ENCODE results near the gene ARGLU1.

ARGLU1 gene

DNA sequence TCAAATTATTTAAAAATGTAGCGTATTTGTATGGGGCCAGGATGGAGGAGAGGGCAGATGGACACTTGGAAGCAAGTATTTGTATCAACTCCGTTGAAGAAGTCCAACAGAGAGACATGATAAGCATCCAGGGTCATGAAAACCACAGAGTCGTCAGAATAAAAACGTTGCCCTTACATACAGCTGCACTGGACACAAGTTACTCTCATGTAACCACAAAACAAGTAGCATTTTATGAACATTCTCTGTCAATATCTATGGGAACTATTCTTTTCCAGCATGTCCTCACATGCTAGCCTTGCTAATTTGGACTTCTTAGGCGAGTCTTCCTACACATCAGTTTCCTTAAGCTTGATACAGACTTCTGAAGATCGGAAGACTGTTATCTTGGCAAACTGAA lies 67.5 kb downstream of the ARGLU1 start:
- DNase-seq (ENCODE audit: low spot score), result no peak

DNA sequence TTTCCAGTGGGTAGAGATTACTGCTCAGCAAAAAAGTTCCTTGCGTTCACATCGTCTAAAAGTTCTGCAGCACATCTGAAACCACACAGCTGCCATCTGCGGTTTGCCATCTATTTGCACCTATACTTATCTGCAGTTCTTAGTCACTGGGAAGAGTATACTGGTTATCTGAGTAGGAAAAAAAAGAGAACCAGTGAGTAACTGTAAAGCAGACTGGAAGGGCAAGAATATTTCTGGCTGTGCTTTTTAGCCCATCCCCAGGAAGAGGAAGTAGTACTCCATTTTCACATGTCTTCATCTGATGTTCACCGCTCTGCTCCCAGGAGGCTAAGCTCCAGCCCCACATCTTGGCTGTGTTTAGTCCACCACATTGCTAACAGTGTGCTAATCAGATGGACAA lies 68.0 kb downstream of the ARGLU1 start:
- DNase-seq (ENCODE audit: low spot score), result peak; percentile 29

DNA sequence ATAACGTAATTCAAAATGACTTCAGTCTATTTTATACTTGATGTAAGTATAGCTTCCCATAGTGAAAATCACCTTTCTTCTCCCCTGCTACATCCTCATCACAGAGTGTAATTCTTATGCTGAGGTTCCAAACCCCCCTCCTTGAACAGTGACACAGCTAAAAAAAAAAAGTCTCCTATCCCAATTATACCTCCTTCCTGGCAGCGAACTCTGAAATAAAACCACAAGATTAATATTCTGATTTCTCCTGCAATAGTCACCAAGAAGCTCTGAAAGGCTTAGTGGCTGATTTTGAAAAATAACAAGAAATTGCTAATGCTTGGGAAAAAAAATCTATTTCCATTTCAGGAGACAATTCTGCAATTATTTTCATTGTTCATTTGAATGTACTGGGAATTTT lies 68.8 kb downstream of the ARGLU1 start:
- DNase-seq (ENCODE audit: low spot score), result no peak

DNA sequence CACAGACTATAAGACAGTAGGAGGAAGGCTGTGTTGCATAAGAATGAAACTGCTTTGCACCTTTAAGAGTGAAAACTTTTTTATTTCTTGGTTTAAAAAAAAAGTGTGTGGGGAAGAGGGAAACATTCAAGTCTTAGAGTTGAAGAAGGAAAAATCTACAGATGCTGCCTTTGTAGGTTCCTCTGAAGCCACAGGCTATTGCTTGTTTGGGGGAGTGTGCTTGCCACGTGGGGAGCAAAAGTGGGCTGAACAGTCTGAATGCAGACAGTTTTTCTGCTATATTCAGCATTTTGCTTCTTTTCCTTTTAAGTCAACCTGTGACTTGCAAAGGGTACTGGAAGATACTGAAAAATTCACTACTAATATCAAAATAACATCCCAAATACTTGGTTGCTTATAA lies 69.4 kb downstream of the ARGLU1 start:
- DNase-seq (ENCODE audit: low spot score), result no peak

DNA sequence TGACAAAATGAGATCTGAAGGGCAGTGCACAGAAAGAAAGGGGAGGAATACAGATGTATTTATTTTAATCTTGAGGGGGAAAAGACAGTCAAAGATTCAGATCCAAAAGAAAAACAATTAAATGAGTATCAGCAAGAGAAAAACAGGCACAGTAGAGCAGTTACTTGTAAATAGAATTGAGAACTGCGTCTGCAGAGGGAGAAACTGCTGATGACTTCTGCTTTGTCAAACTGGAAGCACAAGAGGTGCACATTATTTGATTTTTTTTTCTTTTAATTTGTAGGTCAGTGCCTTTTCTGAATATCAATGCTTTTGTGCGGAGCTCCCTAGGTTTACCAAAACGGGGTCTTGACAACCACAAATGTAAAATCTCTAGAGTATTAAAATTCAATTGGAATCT lies 69.8 kb downstream of the ARGLU1 start:
- no peak for DNase-seq (ENCODE audit: low spot score)

DNA sequence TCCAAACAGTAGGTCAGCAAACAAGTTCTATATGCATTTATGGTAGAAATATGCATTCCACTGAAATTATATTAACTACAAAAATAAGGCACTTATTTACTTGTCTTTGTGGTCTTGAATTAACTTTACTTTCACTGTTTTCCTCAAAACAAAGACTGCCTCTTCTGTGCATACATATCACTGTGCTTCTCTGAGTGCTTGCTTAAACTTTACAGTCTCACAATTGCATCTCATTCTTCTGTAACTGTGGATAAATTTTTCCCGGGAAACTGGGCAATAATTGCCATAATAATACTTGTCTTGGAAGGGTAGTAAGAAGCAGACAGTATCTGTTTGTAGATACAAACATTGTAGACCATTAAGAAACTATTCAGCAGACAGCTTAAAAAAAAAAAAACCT lies 70.9 kb downstream of the ARGLU1 start:
- DNase-seq (ENCODE audit: low spot score), result no peak

DNA sequence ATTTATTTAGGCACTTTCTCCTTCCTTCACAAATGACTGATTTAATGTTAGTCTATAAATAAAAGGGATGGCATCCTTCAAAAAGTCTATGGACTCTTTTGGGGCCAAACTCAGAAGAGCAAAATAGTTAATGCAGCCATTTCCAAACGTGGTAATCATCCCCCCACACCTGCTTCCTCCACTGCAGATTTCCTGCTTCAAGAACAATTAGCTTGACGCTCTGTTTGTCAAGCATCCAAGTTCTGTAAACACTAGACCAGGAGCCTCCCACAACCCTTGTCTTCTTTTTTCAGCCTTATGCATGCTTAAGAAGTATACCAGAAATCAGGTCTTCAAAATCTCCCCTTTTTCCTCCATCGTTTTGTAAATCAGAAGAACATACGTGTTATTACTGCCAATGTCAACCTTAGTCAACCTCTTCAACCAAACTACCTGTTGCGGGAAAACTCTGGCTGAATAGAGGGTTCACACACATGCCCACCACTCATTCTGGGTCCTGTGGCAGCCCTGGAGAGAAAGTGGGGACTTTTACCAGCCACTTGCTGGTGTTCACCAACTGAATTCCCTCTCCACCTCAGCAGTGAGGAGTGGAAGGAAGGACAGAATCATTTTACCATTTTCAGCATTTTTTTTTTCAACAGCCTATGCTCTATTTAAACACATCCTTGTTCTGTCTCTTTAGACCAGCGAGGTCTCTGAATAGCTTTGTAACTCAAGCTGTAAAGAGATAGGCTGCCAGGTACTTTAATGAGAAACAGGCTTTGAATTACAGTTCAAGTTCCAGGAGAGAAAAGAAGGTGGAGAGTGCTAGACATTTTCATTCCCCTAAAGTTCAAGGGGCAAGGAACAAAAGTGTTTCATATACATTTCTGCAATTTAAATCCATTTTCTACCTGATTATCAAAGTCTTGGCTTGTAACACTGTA lies 71.6 kb downstream of the ARGLU1 start:
- no peak for DNase-seq (ENCODE audit: low spot score)

DNA sequence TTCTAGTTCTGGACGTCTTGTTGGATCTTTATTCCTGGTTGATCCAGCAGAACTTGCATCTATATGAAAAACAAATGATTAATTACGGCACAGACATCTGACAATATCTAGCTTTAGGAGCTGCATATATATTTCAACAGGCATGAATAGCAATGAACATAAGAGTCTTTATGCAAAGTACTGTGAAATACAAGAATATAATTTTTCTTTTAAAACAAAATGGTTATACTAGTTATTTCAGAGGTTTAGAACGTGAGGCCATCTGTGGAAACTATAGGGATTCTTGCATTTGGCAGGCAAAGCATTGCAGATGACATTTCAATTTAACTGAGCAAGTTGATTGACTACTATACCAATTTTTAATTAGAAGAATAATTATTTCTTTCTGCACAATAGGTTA lies 73.0 kb downstream of the ARGLU1 start:
- DNase-seq (ENCODE audit: low spot score), result no peak

DNA sequence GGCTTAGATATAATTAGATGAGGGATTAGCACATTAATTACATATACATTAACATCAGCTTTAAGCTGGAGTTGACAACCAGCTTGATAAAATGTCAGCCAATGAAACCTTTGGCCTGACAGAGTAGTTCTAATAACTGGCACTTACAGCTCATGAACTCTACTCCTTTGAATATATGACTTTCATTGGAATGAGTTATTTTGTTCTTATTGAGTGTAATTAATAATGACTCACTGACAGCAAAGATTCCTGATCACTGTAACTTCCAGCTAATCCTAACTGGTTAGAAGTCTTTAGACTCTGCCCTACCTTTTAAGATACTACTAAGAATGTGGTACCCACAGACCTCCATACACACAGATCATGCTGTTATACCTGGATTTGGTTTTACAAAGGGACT lies 73.4 kb downstream of the ARGLU1 start:
- DNase-seq (ENCODE audit: low spot score), result no peak

DNA sequence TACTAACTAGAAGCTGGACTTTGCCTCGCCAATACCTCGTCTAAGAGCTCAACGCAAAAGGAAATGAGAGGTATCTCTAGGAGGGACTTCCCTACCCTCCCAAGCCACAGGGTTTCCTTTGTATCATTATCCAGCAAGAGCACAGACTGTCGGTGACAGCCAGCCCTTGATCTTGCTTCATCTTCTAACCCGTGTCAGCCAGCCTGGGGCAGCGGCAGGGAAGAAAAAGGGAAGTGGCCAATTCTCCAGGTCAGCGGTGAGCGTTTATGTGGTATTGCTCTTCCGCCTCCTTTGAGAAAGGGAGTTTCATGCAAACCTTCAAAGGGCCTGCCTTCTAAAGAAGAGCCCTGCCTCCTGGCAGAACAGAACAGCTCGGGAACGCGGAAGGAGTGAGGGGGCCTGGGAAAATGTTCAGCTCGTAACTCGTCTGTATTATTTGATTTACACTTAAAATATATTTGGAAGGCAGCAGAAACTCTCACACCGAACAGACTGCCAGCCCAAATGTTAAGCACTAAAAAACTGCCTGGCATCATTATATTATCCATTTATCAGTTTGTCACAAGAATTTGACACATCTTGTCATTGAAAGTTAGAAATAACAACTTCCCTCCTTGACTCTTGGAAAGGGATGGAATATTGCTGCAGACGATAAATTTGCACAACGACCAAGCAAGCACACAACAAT lies 74.3 kb downstream of the ARGLU1 start:
- DNase-seq (ENCODE audit: low spot score), result no peak

DNA sequence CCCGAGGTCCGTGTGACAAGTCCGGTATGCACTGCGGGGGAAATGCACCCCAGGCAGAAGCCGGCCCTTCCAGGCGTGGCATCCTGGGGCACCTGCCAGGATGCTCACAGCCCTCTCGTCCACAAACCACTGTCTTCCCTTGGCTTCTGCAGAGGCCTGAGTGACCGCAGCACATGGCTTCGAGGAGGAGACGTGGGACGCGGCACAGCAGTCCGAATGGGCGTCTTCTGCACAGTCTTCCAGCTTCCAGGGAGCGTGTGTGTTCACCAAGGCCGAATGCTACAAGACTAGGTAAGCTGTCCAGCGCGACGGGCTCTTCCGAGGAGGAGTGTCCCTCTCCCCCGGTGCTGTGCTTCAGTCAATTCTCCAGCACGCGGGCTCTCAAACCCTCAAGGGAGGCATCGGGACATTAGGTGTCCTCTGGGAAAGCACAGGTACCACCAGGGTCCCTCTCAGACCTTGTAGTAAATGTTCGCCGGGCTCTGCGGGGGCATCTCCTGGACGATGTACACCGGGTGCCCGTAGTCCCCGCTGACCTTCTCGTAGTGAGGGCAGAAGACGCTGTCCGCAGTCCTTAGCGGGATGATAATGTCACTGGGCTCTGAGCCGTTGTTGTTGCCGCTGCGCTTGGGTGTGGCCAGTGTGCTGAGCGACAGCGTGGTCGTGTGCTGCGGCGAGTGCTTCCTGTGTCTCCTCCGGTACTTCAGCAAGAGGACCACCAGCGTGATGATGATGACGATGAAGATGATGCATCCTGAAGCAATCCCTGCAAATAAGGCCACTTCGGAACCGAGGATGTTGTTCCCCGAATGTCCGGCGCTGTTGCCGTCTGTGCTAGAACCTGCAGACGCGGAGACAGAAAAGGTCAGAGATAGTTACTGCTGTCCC lies 75.1 kb downstream of the ARGLU1 start:
- DNase-seq (ENCODE audit: low spot score), result no peak

DNA sequence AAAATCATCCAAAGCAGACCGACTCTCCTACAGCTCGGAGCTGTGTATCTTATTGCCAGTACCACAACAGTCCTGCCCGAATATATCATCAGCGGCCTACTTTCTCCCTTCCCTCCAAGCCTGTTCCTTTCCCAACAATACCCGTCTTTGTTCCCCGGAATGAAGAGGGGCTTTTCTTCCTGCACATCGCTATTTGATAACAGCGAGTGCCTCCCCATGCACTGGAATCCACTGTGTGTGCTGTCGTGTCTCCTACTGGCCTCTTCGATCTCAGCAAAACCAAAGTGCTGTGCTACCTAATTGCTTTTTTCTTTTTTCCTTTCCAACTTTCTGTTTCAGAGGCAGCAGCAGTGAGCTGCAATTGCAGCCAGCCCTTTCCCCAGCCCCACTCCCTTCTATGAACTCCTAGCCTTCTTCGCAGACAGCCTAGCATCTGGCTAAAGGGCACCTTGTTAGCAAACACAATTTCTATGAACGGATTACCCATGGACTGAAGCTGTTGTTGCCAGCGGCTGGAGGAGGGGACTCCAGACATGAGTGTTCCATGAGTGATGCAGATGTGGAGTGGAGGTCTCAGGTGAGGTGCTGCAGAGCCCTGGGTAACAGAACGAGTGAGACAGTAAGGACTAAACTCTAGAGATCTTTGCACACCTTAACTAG lies 75.9 kb downstream of the ARGLU1 start:
- no peak for DNase-seq (ENCODE audit: low spot score)

Data from AG08395 (cell line).